ENCODE measurements around the gene RNF41. TPM values are rescaled to one million over a fixed set of nuclear protein-coding genes. Genes with fewer than 3 reads are reported as not detected.

RNF41 gene
- total RNA-seq, 1 donor from 2014 or later: 50.8 TPM

DNA sequence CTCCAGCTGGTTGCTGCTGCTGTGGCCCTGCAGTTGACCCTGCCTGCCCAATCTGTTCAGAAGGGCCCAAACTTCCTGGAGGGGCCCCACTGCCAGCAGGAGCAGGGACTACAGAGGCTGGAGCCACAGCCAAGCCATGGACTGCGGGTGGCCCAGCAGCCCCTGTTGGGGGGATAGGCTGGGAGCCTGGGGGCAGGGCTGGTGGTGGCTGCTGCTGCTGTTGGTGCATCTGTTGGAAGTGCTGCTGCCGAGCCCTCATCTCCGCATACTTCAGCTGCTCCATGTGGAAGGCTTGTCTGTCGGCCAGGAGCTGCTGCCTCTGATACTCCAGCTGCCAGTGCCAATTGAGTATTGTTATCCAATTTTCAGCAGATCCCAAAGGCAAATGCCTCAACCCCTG is 56.4 kb downstream of the RNF41 start:
- Mint-ChIP-seq H3K9me3 (ENCODE audit: low read depth) (no peaks in the 10 kb centered on the region), H3K27me3 (no peaks in the 10 kb centered on the region), H3K27ac (no peak overlapping the region), H3K4me3 (ENCODE audit: low read depth) (no peak overlapping the region), H3K36me3 (ENCODE audit: insufficient read depth) (peaks cover 39% of the 10 kb centered on the region), H3K4me1 (ENCODE audit: low read depth) (peaks cover 9% of the 10 kb centered on the region)
- DNase-seq (ENCODE audit: low spot score, unreplicated experiment): no peak
- TF ChIP-seq, protein P1, sequence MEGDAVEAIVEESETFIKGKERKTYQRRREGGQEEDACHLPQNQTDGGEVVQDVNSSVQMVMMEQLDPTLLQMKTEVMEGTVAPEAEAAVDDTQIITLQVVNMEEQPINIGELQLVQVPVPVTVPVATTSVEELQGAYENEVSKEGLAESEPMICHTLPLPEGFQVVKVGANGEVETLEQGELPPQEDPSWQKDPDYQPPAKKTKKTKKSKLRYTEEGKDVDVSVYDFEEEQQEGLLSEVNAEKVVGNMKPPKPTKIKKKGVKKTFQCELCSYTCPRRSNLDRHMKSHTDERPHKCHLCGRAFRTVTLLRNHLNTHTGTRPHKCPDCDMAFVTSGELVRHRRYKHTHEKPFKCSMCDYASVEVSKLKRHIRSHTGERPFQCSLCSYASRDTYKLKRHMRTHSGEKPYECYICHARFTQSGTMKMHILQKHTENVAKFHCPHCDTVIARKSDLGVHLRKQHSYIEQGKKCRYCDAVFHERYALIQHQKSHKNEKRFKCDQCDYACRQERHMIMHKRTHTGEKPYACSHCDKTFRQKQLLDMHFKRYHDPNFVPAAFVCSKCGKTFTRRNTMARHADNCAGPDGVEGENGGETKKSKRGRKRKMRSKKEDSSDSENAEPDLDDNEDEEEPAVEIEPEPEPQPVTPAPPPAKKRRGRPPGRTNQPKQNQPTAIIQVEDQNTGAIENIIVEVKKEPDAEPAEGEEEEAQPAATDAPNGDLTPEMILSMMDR (IDR thresholded peaks at IDR 0.05; ENCODE audit: unreplicated experiment): no peak

DNA sequence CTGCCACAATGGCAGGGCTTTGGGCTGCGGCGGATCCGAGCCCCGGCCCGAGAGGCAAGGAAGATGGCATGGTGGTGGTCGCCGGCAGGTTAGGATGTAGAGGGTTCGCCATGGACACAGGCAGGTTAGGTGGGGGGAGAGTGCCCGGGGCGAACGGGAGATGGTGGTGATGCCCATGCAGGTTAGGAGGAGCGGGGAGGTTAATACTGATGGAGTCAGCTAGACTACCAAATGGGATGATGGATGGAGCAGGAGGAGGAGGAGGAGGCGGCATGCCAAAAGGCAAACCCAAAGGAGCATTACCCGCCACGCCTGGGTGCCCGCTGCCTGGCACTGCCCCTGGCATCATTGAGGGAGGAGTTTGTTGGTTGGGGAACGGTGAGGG is 57.4 kb downstream of the RNF41 start:
- TF ChIP-seq, protein P1 (IDR thresholded peaks at IDR 0.05; ENCODE audit: unreplicated experiment): no peak
- H3K36me3 Mint-ChIP-seq (ENCODE audit: insufficient read depth): peaks cover 43% of the 10 kb centered on the region
- no peaks in the 10 kb centered on the region for H3K9me3 Mint-ChIP-seq (ENCODE audit: low read depth)
- H3K27me3 Mint-ChIP-seq: no peaks in the 10 kb centered on the region
- peaks cover 19% of the 10 kb centered on the region for H3K4me1 Mint-ChIP-seq (ENCODE audit: low read depth)
- no peak overlapping the region for H3K4me3 Mint-ChIP-seq (ENCODE audit: low read depth)
- DNase-seq (ENCODE audit: low spot score, unreplicated experiment): no peak
- peak overlapping the region; percentile 27 for H3K27ac Mint-ChIP-seq

DNA sequence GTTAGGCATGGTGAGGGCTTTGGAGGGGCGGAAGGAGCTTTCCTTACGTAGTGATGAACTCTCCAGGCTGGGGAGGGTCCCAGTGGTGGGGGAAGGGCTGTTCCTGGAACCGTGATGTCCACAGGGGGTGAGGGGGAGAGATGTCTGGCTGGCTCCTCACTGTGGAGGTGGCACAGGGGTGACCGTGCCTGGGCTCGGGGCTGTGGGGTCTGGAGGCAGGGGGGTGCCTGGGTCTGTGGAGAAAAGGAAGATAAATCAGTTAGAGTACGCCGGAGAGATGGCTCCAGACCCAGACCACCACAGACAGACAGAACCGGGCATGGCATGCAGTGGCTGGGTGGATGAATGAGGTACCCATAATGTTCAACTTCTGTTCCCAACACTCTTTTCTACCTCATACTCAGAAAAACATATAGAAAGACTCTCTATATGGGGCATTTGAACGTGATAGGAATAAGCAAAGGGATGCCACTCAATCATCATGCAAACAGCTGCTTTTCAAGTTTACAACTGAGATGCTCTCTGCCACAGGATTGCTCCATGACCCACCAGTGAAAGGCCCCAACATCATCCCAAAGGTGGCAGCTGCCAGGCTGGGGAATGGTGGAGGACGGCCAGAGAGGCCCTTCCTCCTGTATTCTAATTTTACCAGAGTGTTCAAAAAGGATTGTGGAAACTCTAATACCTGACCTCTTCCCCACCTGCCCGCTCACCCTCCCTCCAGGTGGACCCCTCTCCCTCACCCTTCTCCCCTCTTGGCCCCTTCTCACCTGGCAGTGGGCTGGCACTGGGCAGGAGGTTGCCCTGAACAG is 58.0 kb downstream of the RNF41 start:
- H3K4me1 Mint-ChIP-seq (ENCODE audit: low read depth): peaks cover 24% of the 10 kb centered on the region
- TF ChIP-seq, protein P1 (IDR thresholded peaks at IDR 0.05; ENCODE audit: unreplicated experiment): no peak
- H3K27me3 Mint-ChIP-seq: no peaks in the 10 kb centered on the region
- no peak for DNase-seq (ENCODE audit: low spot score, unreplicated experiment)
- H3K27ac Mint-ChIP-seq: peak overlapping the region; percentile 83
- H3K9me3 Mint-ChIP-seq (ENCODE audit: low read depth): no peaks in the 10 kb centered on the region
- no peak overlapping the region for H3K4me3 Mint-ChIP-seq (ENCODE audit: low read depth)
- peaks cover 42% of the 10 kb centered on the region for H3K36me3 Mint-ChIP-seq (ENCODE audit: insufficient read depth)

DNA sequence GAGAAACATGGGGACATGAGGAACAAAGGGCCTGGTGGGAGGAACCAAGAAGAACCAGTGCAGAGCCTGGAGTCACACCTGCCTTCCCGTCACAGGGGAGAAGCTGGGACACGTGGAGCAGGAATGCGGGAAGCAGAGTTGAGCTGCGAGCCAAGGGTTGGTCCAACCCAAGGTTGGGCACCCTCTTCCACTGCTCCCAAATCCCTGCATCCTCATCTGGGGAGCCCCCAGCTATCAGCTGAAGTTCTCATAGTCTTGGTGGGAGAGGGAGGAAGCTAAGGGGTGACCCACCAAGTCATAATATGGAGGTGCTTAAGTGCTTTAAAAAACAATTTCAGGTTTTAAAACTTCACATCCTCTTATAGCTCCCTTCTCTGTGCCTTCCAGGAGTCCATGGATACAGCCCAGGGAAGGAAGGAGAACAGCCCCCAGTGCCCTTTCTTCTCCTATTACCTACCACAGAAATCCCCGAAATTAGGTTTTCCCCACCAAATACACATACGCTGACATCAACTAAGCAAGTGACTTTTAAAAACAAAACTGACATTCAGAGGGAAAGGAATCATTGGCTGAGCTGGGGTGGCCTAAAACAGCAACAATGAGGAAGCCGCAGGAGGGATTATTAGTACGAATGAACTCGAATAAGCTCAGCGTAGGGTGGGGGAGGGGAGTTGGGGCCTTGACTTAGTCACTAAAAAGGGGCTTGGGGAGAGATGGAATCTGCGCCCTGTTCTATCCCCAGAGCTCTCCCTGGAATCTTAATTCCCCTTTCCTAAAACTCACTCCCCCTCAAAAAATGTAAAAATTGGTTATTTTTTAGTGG is 59.0 kb downstream of the RNF41 start:
- H3K27me3 Mint-ChIP-seq: no peaks in the 10 kb centered on the region
- H3K36me3 Mint-ChIP-seq (ENCODE audit: insufficient read depth): peaks cover 40% of the 10 kb centered on the region
- TF ChIP-seq, protein P1 (IDR thresholded peaks at IDR 0.05; ENCODE audit: unreplicated experiment): no peak
- H3K4me1 Mint-ChIP-seq (ENCODE audit: low read depth): peaks cover 24% of the 10 kb centered on the region
- peak overlapping the region; percentile 91 for H3K27ac Mint-ChIP-seq
- H3K9me3 Mint-ChIP-seq (ENCODE audit: low read depth): no peaks in the 10 kb centered on the region
- no peak overlapping the region for H3K4me3 Mint-ChIP-seq (ENCODE audit: low read depth)
- DNase-seq (ENCODE audit: low spot score, unreplicated experiment): no peak

DNA sequence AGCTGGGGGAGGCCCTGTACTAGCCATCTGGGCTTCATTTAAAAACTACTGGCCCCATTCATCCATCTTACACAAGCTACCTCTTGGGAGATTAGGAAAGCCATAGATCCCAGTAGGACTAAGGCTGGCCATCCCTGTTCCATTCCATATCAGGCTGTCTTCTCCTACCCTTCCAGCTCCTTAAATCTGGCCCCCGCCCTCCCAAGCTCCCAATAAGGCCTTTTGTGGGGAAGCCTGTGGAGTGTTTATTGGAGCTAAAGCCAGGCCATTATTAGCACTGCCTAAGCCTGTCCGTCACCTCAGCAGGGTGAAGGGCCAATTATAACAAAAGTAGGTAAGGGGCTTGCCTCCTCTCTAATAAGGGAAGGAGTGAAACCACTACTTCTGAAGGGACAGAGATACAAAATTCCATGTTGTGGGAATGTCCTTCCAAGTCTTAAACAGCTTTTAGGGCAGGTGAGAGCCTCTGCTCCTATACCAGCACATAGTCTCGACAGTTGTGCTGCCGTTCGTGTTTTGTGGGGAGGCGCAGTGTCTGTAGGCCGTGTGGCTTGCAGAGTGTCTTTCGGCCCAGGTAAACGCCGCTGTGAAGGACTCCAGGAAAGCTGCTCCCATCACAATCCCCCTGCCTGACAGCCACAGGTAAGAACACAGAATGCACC is 59.9 kb downstream of the RNF41 start:
- Mint-ChIP-seq H3K27me3 (no peaks in the 10 kb centered on the region), H3K9me3 (ENCODE audit: low read depth) (no peaks in the 10 kb centered on the region), H3K36me3 (ENCODE audit: insufficient read depth) (peaks cover 37% of the 10 kb centered on the region), H3K27ac (peak overlapping the region; percentile 91), H3K4me1 (ENCODE audit: low read depth) (peaks cover 31% of the 10 kb centered on the region), H3K4me3 (ENCODE audit: low read depth) (peak overlapping the region; percentile 94)
- no peak for DNase-seq (ENCODE audit: low spot score, unreplicated experiment)
- TF ChIP-seq, protein P1 (IDR thresholded peaks at IDR 0.05; ENCODE audit: unreplicated experiment): no peak
